Measurements from ENCODE around the gene ACTRT2.

The ACTRT2 gene

DNA sequence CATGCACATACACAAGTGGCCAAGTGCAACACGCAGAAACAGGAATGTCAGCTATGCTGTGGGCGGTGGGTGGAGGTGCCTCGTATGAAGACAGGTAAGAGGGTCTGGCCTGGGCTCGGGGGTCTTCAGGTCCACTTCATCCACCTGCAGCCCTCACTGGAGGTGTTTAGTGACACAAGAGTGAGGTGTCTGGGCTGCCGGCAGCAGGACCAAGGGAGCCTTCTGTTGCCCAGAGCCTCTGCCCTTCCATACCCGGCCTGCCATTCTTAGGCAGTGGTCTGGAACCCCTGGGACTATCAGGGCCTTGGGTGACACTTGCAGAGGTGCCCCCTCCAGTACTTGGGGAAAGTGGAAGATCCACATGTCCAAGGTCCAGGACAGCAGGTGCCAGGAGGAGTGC is 21.7 kb upstream of the ACTRT2 start:
- TF ChIP-seq, protein P1, sequence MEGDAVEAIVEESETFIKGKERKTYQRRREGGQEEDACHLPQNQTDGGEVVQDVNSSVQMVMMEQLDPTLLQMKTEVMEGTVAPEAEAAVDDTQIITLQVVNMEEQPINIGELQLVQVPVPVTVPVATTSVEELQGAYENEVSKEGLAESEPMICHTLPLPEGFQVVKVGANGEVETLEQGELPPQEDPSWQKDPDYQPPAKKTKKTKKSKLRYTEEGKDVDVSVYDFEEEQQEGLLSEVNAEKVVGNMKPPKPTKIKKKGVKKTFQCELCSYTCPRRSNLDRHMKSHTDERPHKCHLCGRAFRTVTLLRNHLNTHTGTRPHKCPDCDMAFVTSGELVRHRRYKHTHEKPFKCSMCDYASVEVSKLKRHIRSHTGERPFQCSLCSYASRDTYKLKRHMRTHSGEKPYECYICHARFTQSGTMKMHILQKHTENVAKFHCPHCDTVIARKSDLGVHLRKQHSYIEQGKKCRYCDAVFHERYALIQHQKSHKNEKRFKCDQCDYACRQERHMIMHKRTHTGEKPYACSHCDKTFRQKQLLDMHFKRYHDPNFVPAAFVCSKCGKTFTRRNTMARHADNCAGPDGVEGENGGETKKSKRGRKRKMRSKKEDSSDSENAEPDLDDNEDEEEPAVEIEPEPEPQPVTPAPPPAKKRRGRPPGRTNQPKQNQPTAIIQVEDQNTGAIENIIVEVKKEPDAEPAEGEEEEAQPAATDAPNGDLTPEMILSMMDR (conservative IDR thresholded peaks at IDR 0.05; ENCODE audit: low read depth, low read length), result no peak

DNA sequence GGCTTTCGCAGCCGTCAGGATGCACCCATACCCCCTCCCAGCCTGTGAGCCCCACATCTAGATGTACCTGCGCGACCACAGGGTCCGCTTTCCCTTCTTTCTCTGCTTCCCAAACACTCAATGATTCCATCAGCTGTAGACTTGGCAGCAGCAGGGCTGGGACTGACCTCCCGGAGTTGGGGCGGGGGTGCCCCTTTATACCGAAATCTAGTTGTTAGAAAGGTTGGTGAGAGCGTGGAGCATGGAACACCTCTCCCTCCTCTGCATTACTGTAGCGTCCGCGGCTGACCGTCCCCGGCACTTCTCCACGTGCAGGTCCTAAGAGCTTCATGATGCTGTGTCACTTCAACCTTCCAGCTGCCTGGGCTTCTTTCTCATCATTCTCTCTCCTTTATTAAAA is 21.1 kb upstream of the ACTRT2 start:
- DNase-seq (ENCODE audit: low read depth), result no peak
- no peak overlapping the region for H3K4me3 ChIP-seq (ENCODE audit: low read depth, low read length)
- TF ChIP-seq, protein P1 (conservative IDR thresholded peaks at IDR 0.05; ENCODE audit: low read depth, low read length), result no peak

More for the DNA sequence above, 21.7 kb upstream of the ACTRT2 start:
- no peak for DNase-seq (ENCODE audit: low read depth)
- H3K4me3 ChIP-seq (ENCODE audit: low read depth, low read length), result no peak overlapping the region

DNA sequence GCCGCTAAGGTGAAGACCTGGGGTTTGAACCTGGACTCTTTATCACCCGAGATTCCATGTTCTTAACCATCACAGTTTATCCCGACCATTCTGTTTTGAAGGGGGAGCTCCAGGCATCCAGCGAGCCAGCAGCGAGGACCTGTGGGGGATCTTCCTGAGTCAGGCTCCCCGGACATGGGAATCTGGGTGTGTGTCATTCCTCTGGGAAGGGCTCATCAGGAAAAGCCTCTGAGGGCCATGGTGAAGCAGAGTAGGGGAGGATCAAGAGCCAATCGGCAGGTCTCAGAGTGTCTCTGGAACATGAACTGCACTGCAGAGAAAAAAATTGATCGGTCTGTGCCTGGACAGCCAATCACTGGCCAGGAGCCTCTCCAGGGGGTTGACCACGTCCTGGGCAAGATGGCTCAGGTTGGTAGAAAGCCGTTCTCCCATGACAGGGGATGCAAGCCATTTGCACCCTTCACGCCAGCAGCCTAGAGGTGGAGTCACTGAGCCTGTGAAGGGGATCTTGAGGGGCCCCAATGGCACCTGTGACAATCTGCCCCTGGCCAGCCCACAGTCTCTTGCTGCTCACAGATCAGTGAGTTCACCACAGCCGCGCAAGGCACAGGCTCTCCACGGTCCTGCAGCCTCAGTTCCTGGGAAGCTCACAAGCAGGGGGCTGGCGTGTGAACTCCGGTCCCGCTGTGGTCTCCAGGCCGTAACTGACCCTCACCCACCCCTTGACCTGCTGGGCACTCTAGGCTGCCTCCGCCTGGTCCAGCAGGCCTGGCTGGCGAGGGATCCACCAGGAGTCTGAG is 20.4 kb upstream of the ACTRT2 start:
- TF ChIP-seq, protein P1 (conservative IDR thresholded peaks at IDR 0.05; ENCODE audit: low read depth, low read length), result no peak
- H3K4me3 ChIP-seq (ENCODE audit: low read depth, low read length), result no peak overlapping the region
- DNase-seq (ENCODE audit: low read depth), result no peak

DNA sequence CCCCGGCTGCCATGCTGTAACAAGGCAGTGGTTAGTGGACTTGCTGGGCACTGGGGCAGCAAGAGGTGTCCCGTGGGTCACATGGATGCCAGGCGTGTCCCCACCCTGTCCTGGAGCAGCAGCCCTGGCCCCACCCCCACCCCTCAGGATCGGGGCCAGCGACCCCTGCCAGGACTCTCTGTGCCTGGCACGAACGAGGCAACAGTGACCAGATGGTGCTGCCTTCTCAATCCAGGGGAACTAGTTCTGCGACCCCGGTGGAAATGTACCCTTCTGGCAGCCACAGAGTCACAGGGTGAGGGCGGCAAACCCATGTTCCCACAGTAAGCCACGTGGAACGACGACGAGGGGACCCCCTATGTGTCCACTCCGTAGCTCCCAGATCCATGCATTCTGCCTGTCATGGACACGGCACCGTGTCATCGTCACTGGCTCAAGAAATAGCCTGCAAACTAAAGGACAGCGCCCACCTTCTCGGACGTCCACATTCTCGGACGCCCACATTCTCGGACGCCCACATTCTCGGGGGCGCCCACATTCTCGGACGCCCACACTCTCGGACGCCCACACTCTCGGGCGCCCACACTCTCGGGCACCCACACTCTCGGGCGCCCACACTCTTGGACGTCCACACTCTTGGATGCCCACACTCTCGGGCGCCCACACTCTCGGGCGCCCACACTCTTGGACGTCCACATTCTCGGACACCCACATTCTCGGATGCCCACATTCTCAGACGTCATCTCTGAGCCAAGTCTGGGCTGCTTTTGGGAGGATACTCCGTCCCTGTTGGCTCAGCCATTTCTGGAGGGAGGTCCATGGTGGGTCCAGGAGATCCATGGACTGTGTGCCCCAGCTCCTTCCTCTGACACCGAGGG is 19.6 kb upstream of the ACTRT2 start:
- H3K4me3 ChIP-seq (ENCODE audit: low read depth, low read length), result no peak overlapping the region
- TF ChIP-seq, protein P1 (conservative IDR thresholded peaks at IDR 0.05; ENCODE audit: low read depth, low read length), result no peak
- DNase-seq (ENCODE audit: low read depth), result no peak

DNA sequence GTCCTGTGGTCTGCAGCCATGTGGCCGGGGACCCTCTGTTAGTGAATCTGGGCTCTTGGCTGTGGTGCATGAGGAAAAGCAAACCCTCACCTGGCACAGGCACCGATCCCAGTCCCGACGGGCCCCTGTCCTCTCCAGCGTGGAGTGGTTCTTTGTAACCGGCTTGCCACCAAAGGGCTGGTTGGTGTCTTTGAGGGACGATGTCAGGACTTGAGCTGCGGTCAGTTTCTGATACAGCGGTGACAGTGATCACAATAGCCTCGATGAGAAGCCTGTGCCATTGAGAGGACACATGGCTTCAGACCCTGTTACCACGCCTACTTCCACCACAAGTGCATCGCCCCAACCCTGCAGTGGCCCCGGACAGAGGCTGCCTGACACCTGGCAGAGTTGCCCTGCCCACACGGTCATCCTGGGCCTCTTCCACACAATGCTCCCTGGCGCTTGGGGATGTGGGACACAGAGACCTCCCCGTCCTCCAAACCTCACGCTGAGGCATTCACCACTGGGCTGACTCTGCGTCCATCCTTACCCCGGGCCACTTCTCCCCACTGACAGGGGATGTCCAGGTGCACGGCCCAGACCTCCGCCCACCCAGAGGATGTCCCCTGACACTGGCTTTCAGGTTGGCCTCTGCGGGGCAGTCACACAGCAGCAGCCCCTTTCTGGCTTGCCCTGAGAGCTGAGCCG is 18.8 kb upstream of the ACTRT2 start:
- TF ChIP-seq, protein P1 (conservative IDR thresholded peaks at IDR 0.05; ENCODE audit: low read depth, low read length), result no peak
- no peak overlapping the region for H3K4me3 ChIP-seq (ENCODE audit: low read depth, low read length)
- DNase-seq (ENCODE audit: low read depth), result no peak

DNA sequence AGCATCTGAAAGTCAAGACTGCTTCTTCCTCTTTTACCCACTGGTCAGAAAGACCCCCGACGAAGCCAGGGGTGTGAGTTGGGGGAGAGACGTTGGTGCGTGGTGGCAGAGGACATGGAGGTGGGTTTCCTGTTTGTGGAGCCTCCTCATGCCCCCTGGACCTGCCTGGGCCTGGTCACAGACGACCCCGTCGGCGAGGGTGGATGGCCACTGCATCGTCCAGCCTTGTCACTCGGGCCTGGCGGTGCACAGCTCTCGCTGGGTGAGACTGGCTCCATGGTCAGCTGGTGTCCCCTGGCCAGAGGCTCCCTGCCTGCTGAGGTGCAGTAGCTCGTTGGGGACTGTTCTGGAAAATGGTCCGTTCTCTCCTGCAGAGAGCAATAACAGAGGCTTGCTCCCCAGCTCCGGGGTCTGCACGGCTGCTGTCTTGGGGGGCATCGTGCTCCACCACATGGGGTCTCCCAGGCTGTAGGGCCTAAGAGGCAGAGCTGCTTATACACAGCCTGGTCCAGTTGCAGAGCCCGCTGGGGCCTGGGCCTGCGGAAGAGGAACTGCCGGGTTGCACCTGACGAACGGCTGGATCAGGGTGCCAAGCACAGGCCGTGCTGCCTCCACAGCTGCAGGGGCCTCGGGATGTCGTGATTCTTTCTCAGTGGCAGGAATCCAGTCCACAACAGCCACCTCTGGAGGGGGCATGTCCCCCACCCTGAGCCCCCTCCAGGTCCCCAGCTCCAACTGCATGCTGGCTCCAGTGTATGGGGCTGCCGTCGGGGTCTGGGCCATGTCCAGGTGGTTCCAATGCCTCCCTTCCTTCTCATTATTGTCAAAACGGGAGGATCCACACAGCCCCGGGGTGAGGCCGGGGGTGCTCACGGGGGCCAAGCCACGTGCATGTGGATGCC is 18.0 kb upstream of the ACTRT2 start:
- H3K4me3 ChIP-seq (ENCODE audit: low read depth, low read length), result no peak overlapping the region
- no peak for DNase-seq (ENCODE audit: low read depth)
- TF ChIP-seq, protein P1 (conservative IDR thresholded peaks at IDR 0.05; ENCODE audit: low read depth, low read length), result no peak
